EH (cell line): ENCODE results near the gene GRID2.

Experiments
- DNase-seq: peaks from one replicate; pipeline ENCODE4 v3.0.0-alpha.2; 2015; ENCODE audit warnings: low read depth

The GRID2 gene

GRCh38 chr4:93814141-93814540 lies 1510.4 kb downstream of the GRID2 start:
- DNase-seq: no peak

GRCh38 chr4:93814722-93815121 lies 1511.0 kb downstream of the GRID2 start:
- DNase-seq: peak; percentile 0
